C4-2B (cell line): ENCODE data around the gene IFNG.

ENCODE experiments used
- H3K27ac ChIP-seq: fragments of 450-650 bp; 2 replicates; pipeline ENCODE4 v1.5.1; 2017
- CTCF ChIP-seq: fragments of 450-650 bp; conservative IDR thresholded peaks from 2 replicates; pipeline ENCODE4 v1.5.1; 2017; ENCODE audit warnings: mild to moderate bottlenecking
- ZFX ChIP-seq: fragments of 450-650 bp; IDR thresholded peaks from 2 replicates; pipeline ENCODE4 v1.6.1; 2017

Gene IFNG

DNA sequence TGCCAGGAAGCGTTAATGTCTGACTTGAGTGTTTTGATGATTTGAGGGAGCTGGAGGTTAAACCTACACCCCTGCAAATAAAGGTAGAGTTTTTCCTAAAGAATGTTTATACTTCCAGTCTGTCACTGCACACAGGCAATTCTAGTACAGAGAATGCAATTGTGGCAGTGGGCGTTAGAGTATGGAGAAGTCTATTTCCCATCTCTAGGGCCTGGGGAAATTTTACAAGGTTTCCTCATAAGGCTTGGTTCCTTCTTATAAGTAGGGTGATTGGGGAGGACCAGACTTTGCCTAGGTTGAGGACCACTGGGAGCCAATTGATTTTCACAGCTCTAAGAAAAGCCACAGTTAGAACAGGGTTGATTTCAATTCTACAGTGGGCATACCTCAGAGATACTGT, 44.3 kb downstream of the IFNG start:
- TF ChIP-seq CTCF (no peak), ZFX (no peak)
- no peak overlapping the region for H3K27ac ChIP-seq

DNA sequence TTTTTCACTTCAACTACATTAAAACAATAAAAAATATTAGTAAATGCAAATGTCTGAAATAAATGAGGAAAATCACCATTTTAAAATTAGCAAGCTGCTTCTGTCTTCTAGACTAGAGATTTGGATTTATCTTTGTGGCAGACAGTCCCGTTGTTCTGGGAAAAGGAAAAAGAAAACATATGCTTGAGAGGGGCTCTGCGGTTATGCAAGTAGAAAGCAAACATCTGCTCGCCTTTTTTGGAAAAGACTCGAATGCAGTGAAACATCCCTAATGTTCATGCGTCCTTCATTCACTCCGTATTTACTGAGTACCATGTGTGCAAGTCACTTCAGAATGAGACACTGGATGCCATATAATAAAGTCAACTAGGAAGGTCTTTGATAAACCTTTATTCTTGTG, 44.9 kb downstream of the IFNG start:
- H3K27ac ChIP-seq: no peak overlapping the region
- TF ChIP-seq ZFX (no peak), CTCF (no peak)

- TF ChIP-seq ZFX (no peak), CTCF (peak; percentile 60)
- H3K27ac ChIP-seq: no peak overlapping the region
Observed at GRCh38 chr12:68113644-68114043, 45.9 kb downstream of the IFNG start.

DNA sequence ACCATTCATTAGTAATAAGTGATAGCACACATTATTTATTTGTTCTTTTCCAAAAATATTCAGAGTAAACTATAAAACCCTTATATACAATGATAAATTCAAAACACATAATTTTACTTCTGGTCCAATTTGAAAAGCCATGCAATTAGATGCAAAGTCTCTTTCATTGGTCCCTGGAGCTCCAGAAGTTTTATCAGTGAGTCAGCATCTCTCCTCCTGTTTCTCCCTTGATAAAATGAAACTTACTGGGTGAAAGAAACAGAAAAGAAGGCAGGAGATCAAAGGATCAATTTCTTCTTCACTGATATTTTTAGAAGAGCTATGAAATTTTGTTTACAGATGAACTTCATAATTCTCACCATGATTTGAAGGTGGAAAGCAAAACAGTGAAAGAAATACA, 47.5 kb downstream of the IFNG start:
- no peak for TF ChIP-seq ZFX

DNA sequence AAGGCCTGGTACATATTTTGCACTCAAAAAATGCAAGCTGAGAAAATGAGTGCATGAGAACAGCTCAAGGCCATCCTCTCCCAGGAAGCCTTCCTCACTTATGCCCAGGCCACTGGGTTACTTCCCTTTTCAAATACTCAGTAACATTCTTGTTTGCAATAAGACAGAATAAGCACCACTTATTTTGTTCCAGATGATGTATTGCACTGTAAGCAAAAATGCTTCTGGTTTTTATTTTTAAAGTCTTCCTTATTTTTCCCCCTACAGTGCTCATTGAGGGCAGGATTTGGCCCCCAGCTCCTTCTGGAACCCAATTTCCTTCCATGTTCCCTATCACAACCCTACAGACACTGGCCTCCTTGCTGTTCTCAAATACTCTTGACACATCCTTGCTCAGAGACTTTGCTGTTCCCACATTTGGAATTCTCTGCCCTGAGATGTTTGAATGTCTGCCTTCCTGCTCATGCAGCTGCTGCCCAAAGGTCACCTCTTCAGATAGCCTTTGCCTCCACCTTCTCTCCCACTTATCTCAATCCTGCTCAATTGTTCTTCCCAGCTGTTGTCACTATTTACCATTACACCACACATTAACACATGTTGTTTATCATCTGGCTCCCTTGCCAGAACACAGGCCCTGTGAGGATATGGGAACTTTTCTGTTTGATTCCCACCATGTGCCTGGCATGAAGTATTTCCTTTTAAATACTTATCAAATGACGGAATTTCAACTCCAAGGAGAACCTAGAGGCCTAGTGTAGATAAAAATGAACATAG, 49.9 kb downstream of the IFNG start:
- H3K27ac ChIP-seq: no peak overlapping the region
- TF ChIP-seq ZFX (no peak), CTCF (no peak)

More for the DNA sequence above, 47.5 kb downstream of the IFNG start:
- no peak overlapping the region for H3K27ac ChIP-seq

DNA sequence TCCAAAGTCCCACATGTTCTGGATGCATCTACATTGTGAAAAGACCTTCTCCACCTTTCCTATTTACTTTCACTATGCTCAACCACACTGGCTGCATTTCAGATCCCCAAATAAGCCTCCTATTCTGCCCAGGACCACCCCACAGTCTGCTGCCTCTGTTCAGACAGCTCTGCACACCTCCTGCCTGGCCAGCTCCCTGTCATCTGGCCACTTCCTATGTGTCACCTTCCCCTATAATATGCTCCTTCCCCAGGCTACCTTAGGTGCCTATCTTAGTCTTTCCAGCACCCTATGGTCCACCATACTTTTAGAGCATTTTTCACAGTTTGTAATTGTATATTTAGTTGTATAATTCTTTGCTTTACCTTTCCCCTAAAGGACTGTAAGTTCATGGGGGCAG, 50.5 kb downstream of the IFNG start:
- H3K27ac ChIP-seq: no peak overlapping the region
- TF ChIP-seq CTCF: no peak
- no peak for TF ChIP-seq ZFX

DNA sequence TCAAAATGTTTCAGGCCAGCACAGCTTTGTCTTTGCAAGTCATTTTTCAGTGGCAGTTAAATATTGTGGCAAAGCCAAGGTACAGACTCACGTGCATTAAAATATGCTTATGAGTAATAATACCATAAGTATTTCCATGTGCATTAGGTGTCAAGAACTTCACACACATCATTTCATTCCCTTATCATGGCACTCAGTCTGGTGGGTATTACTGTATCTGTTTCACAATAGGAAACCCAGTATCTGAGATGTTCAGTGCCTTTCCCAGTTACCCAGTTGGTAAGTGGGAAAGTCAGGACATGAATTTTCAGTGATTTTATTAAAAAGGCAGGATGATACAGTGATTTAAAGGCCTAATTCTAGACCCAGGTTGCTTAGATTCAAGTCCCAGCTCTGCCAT, 52.9 kb downstream of the IFNG start:
- H3K27ac ChIP-seq: no peak overlapping the region
- TF ChIP-seq ZFX (no peak), CTCF (no peak)

DNA sequence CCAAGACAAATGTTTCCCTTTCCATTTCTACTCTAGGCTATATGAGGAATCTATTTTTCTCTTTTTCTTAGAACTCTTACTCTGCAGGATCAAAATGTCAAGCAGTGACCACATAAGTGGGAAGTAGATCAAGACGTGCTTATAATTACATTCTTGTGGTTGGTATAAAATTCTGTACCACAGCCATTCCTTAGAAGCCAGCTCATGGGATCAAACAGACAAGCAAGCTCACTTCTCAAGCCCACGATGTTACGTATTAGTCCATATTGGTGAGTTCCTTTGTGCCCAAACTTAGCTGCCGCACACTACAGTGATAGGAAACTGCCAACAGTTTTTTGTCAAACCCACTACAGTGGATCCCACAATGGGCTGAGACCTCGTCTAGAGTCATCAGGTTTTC, 53.4 kb downstream of the IFNG start:
- H3K27ac ChIP-seq: no peak overlapping the region
- TF ChIP-seq ZFX (no peak), CTCF (no peak)
